NCI-H345 (cell line): ENCODE measurements around the gene FYN.

Source experiments
- DNase-seq: peaks from one replicate; lab custom pipeline; 2025; lab: John Stamatoyannopoulos, UW

Gene FYN

DNA sequence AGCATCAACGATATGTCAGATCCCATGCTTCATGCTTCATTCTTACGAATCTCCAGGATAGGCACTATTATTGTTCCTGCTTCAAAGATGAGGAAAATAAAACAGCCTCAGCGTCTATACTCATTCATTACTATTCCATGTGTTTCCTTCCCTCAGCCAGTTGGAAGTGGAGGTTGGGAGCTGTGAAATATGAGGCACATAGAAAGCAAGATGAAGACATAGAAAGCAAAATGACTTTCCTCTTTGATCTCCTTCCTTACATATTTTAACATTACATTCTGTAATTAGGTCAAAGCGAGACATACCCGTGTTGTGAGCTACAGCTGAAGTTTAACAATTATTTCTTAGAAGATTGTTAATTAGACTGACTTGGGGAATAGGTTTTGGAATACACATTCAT is 125.4 kb downstream of the FYN start:
- no peak for DNase-seq

DNA sequence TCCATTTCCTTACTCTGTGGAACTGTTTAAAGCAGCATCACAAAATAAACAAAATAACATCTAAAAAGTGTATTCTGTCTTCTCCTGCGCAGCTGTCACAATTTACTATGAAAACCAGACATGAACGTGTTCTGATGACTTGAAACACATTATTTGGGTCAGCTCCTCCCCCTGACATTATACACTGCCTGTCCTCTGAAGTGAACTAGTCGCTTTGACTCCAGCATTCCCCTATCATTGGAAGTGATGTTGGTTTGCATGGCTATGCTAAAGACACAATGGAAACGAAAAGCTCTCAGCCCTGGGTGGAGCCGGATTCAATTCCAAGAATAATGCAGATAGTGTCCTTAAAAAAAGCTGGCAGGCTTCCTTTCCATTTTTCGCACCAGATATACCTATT is 125.9 kb downstream of the FYN start:
- no peak for DNase-seq

- no peak for DNase-seq
Observed at GRCh38 chr6:111746983-111747382, 126.3 kb downstream of the FYN start.

DNA sequence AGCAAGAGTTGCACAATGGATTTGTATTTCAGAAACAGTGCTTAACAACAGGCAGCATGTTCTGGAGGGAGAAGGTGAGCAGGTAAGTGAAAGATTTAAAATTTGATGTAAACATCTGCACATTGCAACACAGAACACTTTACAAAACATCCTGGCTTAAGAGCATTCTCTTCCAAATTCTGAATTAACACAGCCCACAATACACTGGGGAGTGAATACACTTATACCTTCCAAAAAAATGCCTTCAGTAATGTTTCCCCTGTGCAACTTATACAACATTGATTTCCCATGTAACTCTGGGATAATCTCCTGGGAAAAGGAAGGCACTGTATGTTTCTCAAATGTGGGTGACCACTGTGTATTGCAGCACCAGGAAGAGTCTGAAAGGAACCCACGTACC is 127.6 kb downstream of the FYN start:
- no peak for DNase-seq

- no peak for DNase-seq
Observed at GRCh38 chr6:111745186-111745585, 128.1 kb downstream of the FYN start.

GRCh38 chr6:111743862-111744692 is 129.2 kb downstream of the FYN start:
- DNase-seq = no peak

DNA sequence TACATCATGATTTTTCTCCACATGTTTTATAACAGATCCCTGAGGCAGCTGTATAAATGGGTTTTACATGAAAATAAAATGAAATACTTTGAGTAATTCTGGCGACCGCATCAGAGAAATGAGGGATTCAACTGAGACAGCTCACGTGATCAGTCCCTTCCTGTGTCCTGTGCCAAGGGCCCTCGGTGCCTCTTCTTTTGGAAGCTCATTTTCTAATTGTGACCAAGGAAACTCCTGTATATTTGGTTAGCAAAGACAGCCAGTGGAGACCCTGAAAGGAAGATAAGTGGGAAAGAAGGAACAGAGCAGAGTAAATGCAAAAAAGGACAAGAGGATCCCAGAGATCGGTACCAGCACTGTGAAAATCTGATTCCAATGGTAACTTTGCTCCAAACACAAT is 129.9 kb downstream of the FYN start:
- no peak for DNase-seq

DNA sequence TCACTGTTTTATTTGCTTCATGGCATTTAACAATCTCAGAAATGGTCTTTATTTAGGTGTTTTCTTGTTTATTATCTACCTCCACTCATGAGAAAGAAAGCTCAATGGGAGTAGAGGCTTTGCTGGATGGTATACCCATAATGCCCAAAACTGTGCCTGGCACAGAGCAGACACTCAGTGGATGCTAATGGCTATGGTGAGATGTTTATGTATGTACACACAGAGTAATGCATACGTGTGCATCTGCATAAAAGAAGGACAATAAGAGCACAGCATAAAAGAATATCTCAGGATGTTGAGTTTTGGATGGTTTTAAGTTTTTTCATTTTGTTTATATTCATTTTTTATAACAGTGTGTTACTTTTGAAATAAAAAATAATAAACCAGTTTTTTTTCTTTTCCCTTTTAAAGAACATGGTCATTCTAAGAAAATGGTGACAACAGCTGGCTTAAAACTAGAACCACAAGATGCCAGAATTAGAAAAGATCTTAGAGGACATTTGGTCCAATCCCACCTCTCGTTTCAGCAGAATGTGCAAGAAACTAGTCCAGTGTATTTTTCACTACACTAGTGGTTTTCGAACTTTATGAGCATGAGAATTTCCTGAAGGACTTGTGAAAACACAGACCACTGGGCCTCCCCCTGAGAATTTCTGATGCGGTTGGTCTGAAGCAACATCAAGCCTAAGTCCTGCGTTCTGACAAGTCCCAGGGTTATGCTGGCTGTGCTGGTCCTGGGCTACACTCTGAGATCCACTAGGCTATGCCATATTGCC is 131.9 kb downstream of the FYN start:
- DNase-seq = no peak

DNA sequence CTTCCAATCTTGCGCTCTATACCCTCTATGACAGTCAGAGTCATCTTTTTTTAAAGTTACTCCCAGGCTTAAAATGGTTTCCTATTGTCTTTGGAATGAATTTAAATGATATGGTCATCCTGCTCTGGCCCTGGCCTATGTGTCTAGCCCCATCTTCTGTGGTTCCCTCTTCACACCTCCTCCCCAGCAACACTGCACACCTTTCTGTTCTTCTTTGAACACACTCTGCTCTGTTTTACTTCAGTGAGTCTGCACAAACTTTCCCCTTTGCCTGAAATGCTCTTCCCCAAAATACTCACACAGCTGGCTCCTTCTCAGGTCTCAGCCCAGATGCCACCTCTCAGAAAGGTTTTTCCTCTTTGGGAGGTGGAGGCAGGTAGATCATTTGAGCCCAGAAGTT is 132.7 kb downstream of the FYN start:
- no peak for DNase-seq

- DNase-seq = no peak
Observed at GRCh38 chr6:111739257-111739696, 134.0 kb downstream of the FYN start.

GRCh38 chr6:111738631-111739030 is 134.6 kb downstream of the FYN start:
- no peak for DNase-seq

DNA sequence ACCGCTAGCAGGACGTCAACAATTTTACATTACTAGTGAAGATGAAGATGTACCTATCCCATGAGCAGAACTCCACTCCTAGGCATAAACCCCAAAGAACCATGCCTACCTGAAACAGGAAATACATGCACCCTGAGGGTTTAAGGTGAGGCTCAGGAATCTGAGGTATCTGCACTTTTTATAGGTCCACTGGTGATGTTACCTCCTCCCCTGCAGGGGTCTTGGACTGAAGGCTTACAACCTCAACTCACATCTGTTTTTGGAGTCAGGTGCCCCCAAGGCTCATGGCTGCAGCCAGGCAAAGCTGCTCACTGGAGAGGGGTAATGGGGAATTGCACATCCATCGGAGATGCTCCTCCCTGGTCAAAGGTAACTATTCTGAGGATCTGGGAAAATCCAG is 135.1 kb downstream of the FYN start:
- DNase-seq = no peak

DNA sequence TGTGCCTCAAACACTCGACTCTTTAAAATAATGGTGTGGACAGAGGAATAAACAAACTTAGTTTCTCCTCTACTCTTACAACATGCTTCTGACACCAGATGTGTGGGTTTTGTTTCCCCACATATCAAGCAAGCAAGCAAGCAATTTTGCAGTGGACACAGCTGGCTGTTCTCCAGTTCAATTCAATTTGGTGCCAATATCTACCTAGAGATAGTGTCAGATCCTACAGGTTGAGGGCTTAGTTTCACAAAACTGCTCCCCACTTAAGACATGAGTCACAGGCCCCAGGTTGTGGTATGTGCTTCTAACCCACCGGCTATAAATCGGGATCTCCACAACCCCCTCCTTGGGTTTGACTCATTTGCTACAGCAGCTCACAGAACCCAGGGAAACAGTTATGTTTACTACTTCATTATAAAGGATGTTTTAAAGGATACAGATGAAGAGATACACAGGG is 136.2 kb downstream of the FYN start:
- no peak for DNase-seq

GRCh38 chr6:111736005-111736608 is 137.1 kb downstream of the FYN start:
- DNase-seq = no peak

- no peak for DNase-seq
Observed at GRCh38 chr6:111734068-111735061, 138.9 kb downstream of the FYN start.

DNA sequence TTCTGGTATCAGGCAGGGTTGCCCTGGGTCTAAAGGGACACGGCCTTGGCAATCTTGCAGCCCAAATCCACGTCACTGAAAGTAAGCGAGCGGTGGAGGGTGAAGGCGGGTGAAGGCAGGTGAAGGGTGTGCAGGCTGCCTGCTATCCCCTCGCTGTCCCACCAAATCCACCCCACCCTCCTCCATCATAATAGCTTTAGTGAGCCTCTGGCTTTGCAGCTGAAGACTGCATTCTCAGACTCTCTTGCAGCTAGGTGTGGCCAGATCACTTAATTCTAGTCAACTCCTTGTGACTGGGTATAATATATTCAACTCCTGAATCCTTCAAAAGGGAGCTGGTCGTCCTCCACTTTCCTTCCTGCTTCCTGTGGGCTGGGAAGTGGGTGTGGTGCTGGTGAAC is 140.9 kb downstream of the FYN start:
- DNase-seq = no peak

DNA sequence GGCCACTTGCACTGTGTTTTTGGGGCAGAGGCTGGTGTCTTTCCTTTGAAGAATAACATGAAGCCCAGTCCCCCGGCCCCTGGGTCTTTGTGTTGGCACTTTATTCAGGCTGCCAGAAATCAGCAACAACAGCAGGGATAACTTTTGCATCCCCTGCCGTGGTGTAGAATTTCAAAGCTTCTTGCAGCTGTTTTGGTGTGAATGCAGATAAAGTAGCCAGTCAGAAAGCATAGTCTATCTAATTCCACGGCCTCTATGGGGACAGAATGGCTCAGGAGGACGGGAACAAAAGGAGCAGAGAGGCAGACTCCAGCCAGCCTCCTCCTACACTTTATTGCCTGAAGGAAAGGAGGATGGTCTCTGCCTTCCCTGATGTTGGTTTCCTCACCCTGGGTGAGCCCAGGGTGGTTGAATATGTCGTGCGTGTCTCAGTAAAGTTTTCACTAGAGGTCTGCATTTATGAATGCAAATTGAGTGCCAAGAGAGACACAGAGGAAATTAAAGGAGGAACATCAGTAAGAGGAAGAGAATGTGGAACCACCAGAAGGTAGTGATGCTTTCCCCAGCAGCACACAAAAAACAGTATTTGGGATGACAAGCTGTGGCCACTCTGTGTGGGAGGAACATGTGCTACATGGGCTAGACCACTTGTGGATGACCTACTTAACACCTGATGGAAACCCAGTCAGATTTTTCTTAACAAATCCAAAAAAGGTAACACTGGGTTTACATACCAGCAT is 141.6 kb downstream of the FYN start:
- DNase-seq = no peak

- no peak for DNase-seq
Observed at GRCh38 chr6:111730864-111731263, 142.4 kb downstream of the FYN start.

DNA sequence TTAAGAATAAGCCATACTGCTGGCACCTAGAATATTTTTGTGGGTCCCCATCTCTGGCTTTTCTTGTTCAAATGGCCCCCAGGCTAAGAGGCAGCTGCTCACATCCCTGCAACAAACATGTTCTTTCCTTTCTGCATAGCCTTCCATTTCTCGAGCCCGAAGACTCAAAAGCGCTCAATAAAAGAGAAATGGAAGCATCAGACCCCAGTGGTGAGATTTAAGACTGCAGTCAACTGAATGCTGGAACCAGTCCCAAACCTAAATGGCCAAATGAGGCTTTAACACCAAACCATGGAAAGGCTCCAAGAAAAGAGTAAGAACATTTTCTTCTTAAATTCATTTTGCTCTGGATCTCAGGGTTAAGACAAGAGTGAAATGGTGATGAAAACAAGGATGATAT is 145.4 kb downstream of the FYN start:
- no peak for DNase-seq

- DNase-seq = no peak
Observed at GRCh38 chr6:111727041-111727440, 146.2 kb downstream of the FYN start.
